B cell (primary cell): ENCODE measurements around the gene TLR5. TPM values are rescaled to one million over a fixed set of nuclear protein-coding genes. Genes with fewer than 3 reads are reported as not detected.

Source experiments
- ATAC-seq: fragments of 200-7000 bp; cut with Tn5 transposase; one replicate; pipeline ENCODE4 v1.10.0; 2021; ENCODE audit warnings: low read depth, mild to moderate bottlenecking, moderate number of reproducible peaks, moderate library complexity
- CTCF ChIA-PET: fragments of 350-600 bp; sonication (Branson Sonifier 250); formaldehyde crosslinking; loops from one replicate; lab custom pipeline; 2021; ENCODE audit warnings: antibody characterized with exemption, inconsistent platforms; lab: Charles Lee
- POLR2A ChIA-PET: fragments of 350-600 bp; sonication (Branson Sonifier 250); formaldehyde crosslinking; loops from one replicate; lab custom pipeline; 2021; ENCODE audit warnings: antibody characterized with exemption; lab: Charles Lee
- DNase-seq: peaks from one replicate; pipeline ENCODE4 v3.0.0; 2013
- H2AFZ ChIP-seq: 2 replicates; pipeline ENCODE4 v1.6.1; 2012; ENCODE audit warnings: mild to moderate bottlenecking, low read depth, low read length; ENCODE audit not compliant: insufficient read depth, poor library complexity, severe bottlenecking
- H3K27ac ChIP-seq, 2 donors: 1 replicate in 1 of 2; 2 replicates in 1 of 2; pipeline ENCODE4 v1.5.1; 2012 to 2013; ENCODE audit warnings: low read length in 2 of 2, mild to moderate bottlenecking in 2 of 2, moderate library complexity in 1 of 2
- H3K27me3 ChIP-seq, 4 experiments: fragments of 200-600 bp in 1 of 4; sonication (generic) in 1 of 4; replicated peaks in 1 of 4; 1 replicate in 2 of 4; 2 replicates in 2 of 4; pipeline versions ENCODE4 v1.6.1 to v1.7.0; 2013 to 2016; ENCODE audit warnings: low read length in 3 of 4, mild to moderate bottlenecking in 2 of 4, mixed read lengths in 1 of 4, moderate library complexity in 1 of 4; ENCODE audit not compliant: insufficient read depth in 4 of 4, control insufficient read depth in 3 of 4; ENCODE audit errors: control extremely low read depth in 1 of 4
- H3K36me3 ChIP-seq, 2 experiments: replicated peaks in 1 of 2; 1 replicate in 1 of 2; 2 replicates in 1 of 2; pipeline versions ENCODE4 v1.6.1 to v1.7.1; 2013; ENCODE audit warnings: low read length in 1 of 2; ENCODE audit not compliant: insufficient read depth in 2 of 2, control insufficient read depth in 1 of 2; ENCODE audit errors: control extremely low read depth in 1 of 2, extremely low read depth in 1 of 2
- H3K4me1 ChIP-seq, 2 donors: fragments of 200-600 bp in 1 of 2; sonication (generic) in 1 of 2; 1 replicate in 1 of 2; 2 replicates in 1 of 2; pipeline versions ENCODE4 v1.5.1 to v1.6.1; 2013 to 2017; ENCODE audit warnings: low read length in 2 of 2; ENCODE audit not compliant: control insufficient read depth in 2 of 2, insufficient read depth in 2 of 2
- H3K4me2 ChIP-seq: replicated peaks from 2 replicates; pipeline ENCODE3; 2012; ENCODE audit warnings: mild to moderate bottlenecking, low read depth, low read length; ENCODE audit not compliant: poor library complexity, severe bottlenecking
- H3K4me3 ChIP-seq, 5 experiments: fragments of 200-600 bp in 1 of 5; sonication (generic) in 1 of 5; 1 replicate in 3 of 5; 2 replicates in 2 of 5; pipeline versions ENCODE4 v1.5.1 to v1.7.0; 2011 to 2016; ENCODE audit warnings: low read length in 4 of 5, mild to moderate bottlenecking in 4 of 5, low read depth in 2 of 5, control low read depth in 1 of 5, moderate library complexity in 1 of 5; ENCODE audit not compliant: insufficient read depth in 1 of 5; ENCODE audit errors: control extremely low read depth in 1 of 5, extremely low read depth in 1 of 5
- H3K79me2 ChIP-seq: fragments of 200-600 bp; sonication (generic); one replicate; pipeline ENCODE4 v1.6.0; 2016; ENCODE audit warnings: low read length; ENCODE audit not compliant: control insufficient read depth, insufficient read depth
- H3K9ac ChIP-seq: fragments of 200-600 bp; sonication (generic); 2 replicates; pipeline ENCODE4 v1.6.1; 2017; ENCODE audit warnings: mild to moderate bottlenecking, low read length, moderate library complexity
- H3K9me3 ChIP-seq, 3 donors: one replicate each; pipeline versions ENCODE4 v1.6.1 to v1.7.1; 2013; ENCODE audit warnings: low read length in 2 of 3; ENCODE audit not compliant: control insufficient read depth in 2 of 3, insufficient read depth in 1 of 3; ENCODE audit errors: control extremely low read depth in 1 of 3
- H4K20me1 ChIP-seq: 2 replicates; pipeline ENCODE4 v1.6.0; 2012; ENCODE audit warnings: mild to moderate bottlenecking, low read length; ENCODE audit not compliant: insufficient read depth, control insufficient read depth, poor library complexity, severe bottlenecking
- H3K27ac Mint-ChIP-seq: one replicate; pipeline ENCODE4 v1.8.0; 2021; ENCODE audit warnings: mixed read lengths
- H3K27me3 Mint-ChIP-seq: one replicate; pipeline ENCODE4 v1.8.0; 2021; ENCODE audit warnings: mixed read lengths
- H3K4me1 Mint-ChIP-seq: one replicate; pipeline ENCODE4 v1.8.0; 2021; ENCODE audit warnings: mixed read lengths
- H3K4me3 Mint-ChIP-seq: one replicate; pipeline ENCODE4 v1.8.0; 2021; ENCODE audit warnings: mixed read lengths
- H3K9me3 Mint-ChIP-seq: one replicate; pipeline ENCODE4 v1.8.0; 2022; ENCODE audit warnings: mixed read lengths; ENCODE audit not compliant: insufficient read depth
- CTCF ChIP-seq: fragments of 200-600 bp; IDR thresholded peaks from one replicate; pipeline ENCODE4 v1.8.0; 2022; ENCODE audit warnings: antibody characterized with exemption, mild to moderate bottlenecking
- EZH2 ChIP-seq: IDR thresholded peaks from 2 replicates; pipeline ENCODE4 v1.6.1; 2012; ENCODE audit warnings: borderline replicate concordance, low read depth, mild to moderate bottlenecking, moderate library complexity, low read length; ENCODE audit not compliant: insufficient read depth, poor library complexity, severe bottlenecking
- WGBS: methylation state at CpG from one replicate; pipeline ENCODE4 v1.1.5; 2013; ENCODE audit warnings: missing lambda C conversion rate; ENCODE audit not compliant: insufficient coverage; 5-methylcytosine and 5-hydroxymethylcytosine counted together
- intact Hi-C: fragments of 100-400 bp; cut with micrococcal nuclease; formaldehyde crosslinking; loops from one replicate; pipeline ENCODE4 v1.10.0; 2022
- polyA plus RNA-seq: library from polyadenylated mRNA; depleted of rRNA; stranded (reverse); fragments of >200 nt; gene quantifications from 2 replicates; pipeline ENCODE4 v1.2.3, GENCODE V29; 2012
- total RNA-seq, 2 donors: library from RNA; stranded (reverse); fragments of 120-200 nt in 1 of 2; gene quantifications; 1 replicate in 1 of 2; 2 replicates in 1 of 2; pipeline versions ENCODE4 v1.2.3 to v1.2.4, GENCODE V29; 2013 to 2022

TLR5 gene
- total and polyA plus RNA-seq, 2 donors (not counting 1 experiment from before 2014, with no cell fraction given) = 0.21 TPM; not detected in 1

- ATAC-seq (no peak), DNase-seq (no peak)
- Mint-ChIP-seq H3K4me3 (no peak overlapping the region), H3K27me3 (no peaks in the 10 kb centered on the region), H3K4me1 (no peaks in the 10 kb centered on the region), H3K9me3 (no peaks in the 10 kb centered on the region), H3K27ac (no peak overlapping the region)
- peaks cover 0 to 3% (median 0%) of the 10 kb centered on the region in 3 donors for H3K9me3 ChIP-seq
- ChIA-PET POLR2A (no interaction called here), CTCF (interaction anchor here (2.4 kb wide), 1 partner anchor 298 kb away, joined by 5 read pairs; no protein-coding TSS in a partner anchor)
- intact Hi-C loops = no loop called here
- H3K79me2 ChIP-seq = no peaks in the 10 kb centered on the region
- H3K4me3 ChIP-seq = no peak overlapping the region
- H3K4me2 ChIP-seq = no peak overlapping the region
- H4K20me1 ChIP-seq = no peaks in the 10 kb centered on the region
- TF ChIP-seq EZH2 (no peak), CTCF (no peak)
- no peak overlapping the region for H3K9ac ChIP-seq
- no peak overlapping the region for H3K27ac ChIP-seq
- H2AFZ ChIP-seq = no peak overlapping the region
- 95% methylated on average over 6 of the region's 6 CpGs for WGBS
- H3K4me1 ChIP-seq = peaks cover 0 to 3% of the 10 kb centered on the region in 2 donors
- H3K27me3 ChIP-seq = no peaks in the 10 kb centered on the region
- H3K36me3 ChIP-seq = no peaks in the 10 kb centered on the region
These were observed 51.2 kb downstream of the TLR5 start for GRCh38 chr1:223091896-223092295.

GRCh38 chr1:223089250-223089649, 53.8 kb downstream of the TLR5 start:
- Mint-ChIP-seq H3K4me1 (no peaks in the 10 kb centered on the region), H3K27me3 (no peaks in the 10 kb centered on the region), H3K9me3 (no peaks in the 10 kb centered on the region), H3K27ac (no peak overlapping the region), H3K4me3 (no peak overlapping the region)
- H3K9ac ChIP-seq = no peak overlapping the region
- no peak for TF ChIP-seq CTCF
- TF ChIP-seq EZH2 = no peak
- ATAC-seq = no peak
- H3K27ac ChIP-seq = no peak overlapping the region
- peaks cover 0 to 3% of the 10 kb centered on the region in 2 donors for H3K4me1 ChIP-seq
- ChIA-PET POLR2A (no interaction called here), CTCF (interaction anchor here (0.9 to 5.2 kb wide), 23 partner anchors 8 to 634 kb away, joined by 3 to 120 read pairs (median 5); partner anchors contain the start of genes AIDA, BROX and FAM177B)
- H3K4me2 ChIP-seq = no peak overlapping the region
- no peaks in the 10 kb centered on the region for H3K79me2 ChIP-seq
- DNase-seq = no peak
- peaks cover 0 to 3% (median 0%) of the 10 kb centered on the region in 3 donors for H3K9me3 ChIP-seq
- H3K27me3 ChIP-seq = no peaks in the 10 kb centered on the region
- intact Hi-C loops = no loop called here
- 89% methylated on average over 11 of the region's 11 CpGs for WGBS
- H3K36me3 ChIP-seq = no peaks in the 10 kb centered on the region
- H3K4me3 ChIP-seq = no peak overlapping the region
- H4K20me1 ChIP-seq = no peaks in the 10 kb centered on the region
- H2AFZ ChIP-seq = no peak overlapping the region
